IMR-90 (cell line): ENCODE data around the gene ZBTB11. TPM values are rescaled to one million over a fixed set of nuclear protein-coding genes. Genes with fewer than 3 reads are reported as not detected.

Experiments
- ATAC-seq: fragments of 200-7000 bp; cut with Tn5 transposase; 2 replicates; pipeline ENCODE4 v1.9.1; 2020; ENCODE audit warnings: low read depth, mild to moderate bottlenecking, moderate library complexity
- BruUV-seq: library from RNA; stranded (reverse); fragments of 400-500 nt; replicated peaks from 2 replicates; lab custom pipeline; 2021; lab: Mats Ljungman, UMichigan
- CTCF ChIA-PET: fragments of 300-600 bp; formaldehyde crosslinking; extraction: SDS; loops from one replicate; lab custom pipeline; 2021; ENCODE audit warnings: antibody characterized with exemption; lab: Yijun Ruan, JAX
- POLR2A ChIA-PET: fragments of 300-600 bp; sonication (Branson Sonifier 250); formaldehyde crosslinking; loops from one replicate; lab custom pipeline; 2022; ENCODE audit warnings: antibody characterized with exemption; ENCODE audit not compliant: unreplicated experiment; lab: Charles Lee
- DNase-seq: peaks from one replicate; pipeline ENCODE4 v3.0.0; 2013
- H2AFZ ChIP-seq: replicated peaks from 2 replicates; pipeline ENCODE3; 2013; ENCODE audit warnings: low read length, mild to moderate bottlenecking; ENCODE audit not compliant: poor library complexity
- H2AK5ac ChIP-seq: 2 replicates; pipeline ENCODE4 v1.6.1; 2013; ENCODE audit warnings: low read depth, low read length, inconsistent platforms
- H2AK9ac ChIP-seq: replicated peaks from 2 replicates; pipeline ENCODE3; 2013; ENCODE audit warnings: mild to moderate bottlenecking, low read depth, low read length, moderate library complexity; ENCODE audit not compliant: poor library complexity
- H2BK120ac ChIP-seq: 2 replicates; pipeline ENCODE4 v1.6.1; 2013; ENCODE audit warnings: low read depth, low read length, inconsistent platforms
- H2BK15ac ChIP-seq: 3 replicates; pipeline ENCODE4 v1.6.1; 2013; ENCODE audit warnings: low read depth, low read length, inconsistent platforms
- H2BK20ac ChIP-seq: 2 replicates; pipeline ENCODE4 v1.6.1; 2013; ENCODE audit warnings: low read depth, mild to moderate bottlenecking, inconsistent platforms, low read length, moderate library complexity
- H2BK5ac ChIP-seq: 2 replicates; pipeline ENCODE4 v1.6.1; 2013; ENCODE audit warnings: mild to moderate bottlenecking, low read depth, low read length, inconsistent platforms; ENCODE audit not compliant: poor library complexity, severe bottlenecking
- H3K14ac ChIP-seq: replicated peaks from 2 replicates; pipeline ENCODE4 v1.6.1; 2013; ENCODE audit warnings: low read depth, low read length, inconsistent platforms
- H3K18ac ChIP-seq: 2 replicates; pipeline ENCODE4 v1.6.1; 2013; ENCODE audit warnings: low read depth, low read length, control low read depth
- H3K23ac ChIP-seq: 2 replicates; pipeline ENCODE4 v1.6.1; 2013; ENCODE audit warnings: low read depth, low read length, inconsistent platforms
- H3K27ac ChIP-seq: 2 replicates; pipeline ENCODE4 v1.5.1; 2013; ENCODE audit warnings: mild to moderate bottlenecking, control low read depth, low read length; ENCODE audit not compliant: insufficient read depth
- H3K27me3 ChIP-seq: 2 replicates; pipeline ENCODE4 v1.6.1; 2013; ENCODE audit warnings: low read length; ENCODE audit not compliant: control insufficient read depth, insufficient read depth
- H3K36me3 ChIP-seq: 2 replicates; pipeline ENCODE4 v1.6.1; 2013; ENCODE audit warnings: low read length, mixed read lengths; ENCODE audit not compliant: control insufficient read depth, insufficient read depth
- H3K4ac ChIP-seq: 2 replicates; pipeline ENCODE4 v1.6.1; 2013; ENCODE audit warnings: low read depth, low read length, inconsistent platforms
- H3K4me1 ChIP-seq: 2 replicates; pipeline ENCODE4 v1.6.1; 2013; ENCODE audit warnings: low read length, mixed read lengths; ENCODE audit not compliant: control insufficient read depth, insufficient read depth
- H3K4me2 ChIP-seq: 2 replicates; pipeline ENCODE4 v1.6.1; 2013; ENCODE audit warnings: low read depth, mild to moderate bottlenecking, control low read depth, low read length, moderate library complexity
- H3K4me3 ChIP-seq: 2 replicates; pipeline ENCODE4 v1.5.1; 2013; ENCODE audit warnings: low read depth, mild to moderate bottlenecking, control low read depth, low read length, moderate library complexity; ENCODE audit not compliant: insufficient read depth
- H3K56ac ChIP-seq: 2 replicates; pipeline ENCODE4 v1.6.1; 2013; ENCODE audit warnings: low read length, inconsistent platforms; ENCODE audit not compliant: insufficient read depth; ENCODE audit errors: extremely low read depth
- H3K79me1 ChIP-seq, 2 experiments: 2 replicates each; pipeline ENCODE4 v1.6.1; 2013; ENCODE audit warnings: low read length in 2 of 2, inconsistent platforms in 1 of 2, low read depth in 1 of 2
- H3K9ac ChIP-seq: 2 replicates; pipeline ENCODE4 v1.6.1; 2013; ENCODE audit warnings: low read depth, low read length, control low read depth
- H3K9me1 ChIP-seq: 2 replicates; pipeline ENCODE4 v1.6.1; 2013; ENCODE audit warnings: low read length, inconsistent platforms; ENCODE audit not compliant: insufficient read depth
- H3K9me3 ChIP-seq: 2 replicates; pipeline ENCODE4 v1.6.1; 2013; ENCODE audit warnings: low read length; ENCODE audit not compliant: control insufficient read depth, insufficient read depth
- H4K20me1 ChIP-seq: 2 replicates; pipeline ENCODE4 v1.6.1; 2013; ENCODE audit warnings: low read length, inconsistent platforms; ENCODE audit not compliant: insufficient read depth
- H4K5ac ChIP-seq: 2 replicates; pipeline ENCODE4 v1.6.1; 2013; ENCODE audit warnings: mild to moderate bottlenecking, low read depth, low read length, control low read depth
- H4K8ac ChIP-seq, 2 experiments: 2 replicates each; pipeline ENCODE4 v1.6.1; 2013; ENCODE audit warnings: low read depth in 2 of 2, low read length in 2 of 2, control low read depth in 1 of 2, inconsistent platforms in 1 of 2
- H4K91ac ChIP-seq: 2 replicates; pipeline ENCODE4 v1.6.1; 2013; ENCODE audit warnings: low read depth, low read length, inconsistent platforms; ENCODE audit not compliant: insufficient read depth
- BHLHE40 ChIP-seq: fragments of 150-350 bp; IDR thresholded peaks from 2 replicates; pipeline ENCODE4 v1.6.1; 2016; ENCODE audit warnings: mild to moderate bottlenecking, low read depth, low read length
- CEBPB ChIP-seq: IDR thresholded peaks from 2 replicates; pipeline ENCODE4 v1.6.1; 2012; ENCODE audit warnings: low read depth, low read length, improper control_type of control experiment
- ELK1 ChIP-seq: fragments of 150-350 bp; IDR thresholded peaks from 2 replicates; pipeline ENCODE4 v1.6.1; 2016; ENCODE audit warnings: low read depth, mild to moderate bottlenecking, low read length, moderate library complexity, borderline replicate concordance
- MAFK ChIP-seq: IDR thresholded peaks from 2 replicates; pipeline ENCODE4 v1.6.1; 2012; ENCODE audit warnings: low read depth, low read length, improper control_type of control experiment
- MAZ ChIP-seq: IDR thresholded peaks from 2 replicates; pipeline ENCODE4 v1.6.1; 2012; ENCODE audit warnings: low read depth, mild to moderate bottlenecking, low read length, improper control_type of control experiment, moderate library complexity, borderline replicate concordance
- NFE2L2 ChIP-seq: fragments of 150-350 bp; IDR thresholded peaks from 2 replicates; pipeline ENCODE4 v1.6.1; 2016; ENCODE audit warnings: low read depth, mild to moderate bottlenecking, low read length
- RCOR1 ChIP-seq: IDR thresholded peaks from 2 replicates; pipeline ENCODE4 v1.6.1; 2012; ENCODE audit warnings: mild to moderate bottlenecking, low read length, improper control_type of control experiment; ENCODE audit not compliant: insufficient replicate concordance
- USF2 ChIP-seq: fragments of 150-350 bp; IDR thresholded peaks from 2 replicates; pipeline ENCODE4 v1.6.1; 2017; ENCODE audit warnings: mild to moderate bottlenecking, antibody characterized with exemption, low read length, low read depth
- WGBS, 2 experiments: methylation state at CpG; one replicate each; pipeline versions ENCODE4 v1.1.5 to v1.1.7; 2013; ENCODE audit warnings: missing lambda C conversion rate in 2 of 2; ENCODE audit not compliant: insufficient read length in 1 of 2; ENCODE audit errors: extremely low coverage in 2 of 2; 5-methylcytosine and 5-hydroxymethylcytosine counted together
- dilution Hi-C: fragments of 300-500 bp; cut with HindIII; formaldehyde crosslinking; loops from one replicate; pipeline ENCODE4 v1.14.3; 2018; ENCODE audit warnings: low sequenced_read_pairs; ENCODE audit not compliant: unreplicated experiment
- in situ Hi-C: fragments of 300-500 bp; cut with MboI; formaldehyde crosslinking; loops from 3 replicates; pipeline ENCODE4 v1.14.3; 2019; ENCODE audit warnings: low sequenced_read_pairs, inconsistent platforms, mixed read lengths
- intact Hi-C: fragments of 100-400 bp; cut with micrococcal nuclease; formaldehyde crosslinking; loops from 2 replicates; pipeline ENCODE4 v1.10.0; 2022
- polyA plus RNA-seq, 3 experiments: library from polyadenylated mRNA; depleted of rRNA; stranded (reverse); fragments of >200 nt; gene quantifications; 2 replicates each; pipeline ENCODE4 v1.2.3, GENCODE V29; 2012; ENCODE audit warnings: low replicate concordance in 1 of 3
- total RNA-seq: library from RNA; depleted of rRNA; stranded (reverse); fragments of >200 nt; gene quantifications from 2 replicates; pipeline ENCODE4 v1.2.3, GENCODE V29; 2012

ZBTB11 gene
- total and polyA plus RNA-seq, 2 of the 4 experiments (the other 2 are of a cell fraction) = 6.0 to 17.2 TPM

GRCh38 chr3:101632586-101632985, 44.3 kb downstream of the ZBTB11 start:
- no peak overlapping the region for H3K4me3 ChIP-seq
- ATAC-seq (no peak), DNase-seq (no peak)
- no peak overlapping the region for H2BK120ac ChIP-seq
- CTCF ChIA-PET = no interaction called here
- H3K36me3 ChIP-seq = no peaks in the 10 kb centered on the region
- H2AK9ac ChIP-seq = no peak overlapping the region
- no peaks in the 10 kb centered on the region for H3K9me3 ChIP-seq
- H3K9ac ChIP-seq = no peak overlapping the region
- dilution Hi-C loops (no loop called here), in situ Hi-C loops (no loop called here), intact Hi-C loops (no loop called here)
- POLR2A ChIA-PET = no interaction called here
- H3K14ac ChIP-seq = no peak overlapping the region
- no peak overlapping the region for H2AK5ac ChIP-seq
- H3K23ac ChIP-seq = no peak overlapping the region
- no peak overlapping the region for H3K18ac ChIP-seq
- H3K9me1 ChIP-seq = no peaks in the 10 kb centered on the region
- no peak overlapping the region for H3K27ac ChIP-seq
- TF ChIP-seq RCOR1 (no peak), USF2 (no peak), NFE2L2 (no peak), MAFK (no peak), CEBPB (no peak), MAZ (no peak), BHLHE40 (no peak), ELK1 (no peak)
- H4K91ac ChIP-seq = no peak overlapping the region
- H3K56ac ChIP-seq = no peak overlapping the region
- H4K8ac ChIP-seq = no peak overlapping the region
- no peak overlapping the region for H2BK5ac ChIP-seq
- 80% methylated on average over 2 of the region's 11 CpGs; no CpG with 5 or more reads in 1 of the 2 experiments for WGBS, 2 experiments
- H3K27me3 ChIP-seq = peaks cover 5% of the 10 kb centered on the region; the same call in 1 of the 2 replicates
- no peak overlapping the region for H2BK15ac ChIP-seq
- H3K79me1 ChIP-seq = no peaks in the 10 kb centered on the region
- no peaks in the 10 kb centered on the region for H4K20me1 ChIP-seq
- H3K4ac ChIP-seq = no peak overlapping the region
- BruUV-seq = no TSS peak
- no peak overlapping the region for H4K5ac ChIP-seq
- no peak overlapping the region for H2AFZ ChIP-seq
- H3K4me1 ChIP-seq = no peaks in the 10 kb centered on the region
- H2BK20ac ChIP-seq = no peak overlapping the region
- no peak overlapping the region for H3K4me2 ChIP-seq
